Vagina (tissue), 2 donors: ENCODE measurements around the gene TMEM135.

Source experiments
- CTCF ChIP-seq, 3 experiments: fragments of 450-650 bp in 2 of 3; fragments of 200-600 bp in 1 of 3; sonication (generic) in 1 of 3; IDR thresholded peaks; one replicate each; pipeline ENCODE4 v1.5.1; 2017 to 2019; ENCODE audit warnings: antibody characterized with exemption in 3 of 3, mild to moderate bottlenecking in 2 of 3, moderate library complexity in 2 of 3
- POLR2A ChIP-seq, 2 donors: fragments of 450-650 bp; IDR thresholded peaks; one replicate each; pipeline ENCODE4 v1.6.1; 2017; ENCODE audit warnings: antibody characterized with exemption in 2 of 2, mild to moderate bottlenecking in 2 of 2, moderate library complexity in 2 of 2
- POLR2AphosphoS5 ChIP-seq, 2 donors: sonication (generic); formaldehyde crosslinking; IDR thresholded peaks; one replicate each; pipeline ENCODE4 v1.9.0; 2017; ENCODE audit warnings: antibody characterized with exemption in 2 of 2, mild to moderate bottlenecking in 2 of 2, low read depth in 1 of 2; ENCODE audit not compliant: insufficient read depth in 1 of 2

GRCh38 chr11:87286338-87286737 lies 248.6 kb downstream of the TMEM135 start:
- TF ChIP-seq CTCF (IDR thresholded peaks at IDR 0.05) = no peak
- TF ChIP-seq POLR2A (IDR thresholded peaks at IDR 0.05) = no peak
- no peak for TF ChIP-seq POLR2AphosphoS5 (IDR thresholded peaks at IDR 0.05; ENCODE audit: insufficient read depth in 1 of 2, low read depth in 1 of 2)
